GM18520 (cell line): ENCODE measurements around the gene NFIX.

Experiments
- ATAC-seq: cut with Tn5 transposase; IDR thresholded peaks from one replicate; pipeline ENCODE4 v1.9.1; 2021; ENCODE audit not compliant: unreplicated experiment

NFIX gene

DNA sequence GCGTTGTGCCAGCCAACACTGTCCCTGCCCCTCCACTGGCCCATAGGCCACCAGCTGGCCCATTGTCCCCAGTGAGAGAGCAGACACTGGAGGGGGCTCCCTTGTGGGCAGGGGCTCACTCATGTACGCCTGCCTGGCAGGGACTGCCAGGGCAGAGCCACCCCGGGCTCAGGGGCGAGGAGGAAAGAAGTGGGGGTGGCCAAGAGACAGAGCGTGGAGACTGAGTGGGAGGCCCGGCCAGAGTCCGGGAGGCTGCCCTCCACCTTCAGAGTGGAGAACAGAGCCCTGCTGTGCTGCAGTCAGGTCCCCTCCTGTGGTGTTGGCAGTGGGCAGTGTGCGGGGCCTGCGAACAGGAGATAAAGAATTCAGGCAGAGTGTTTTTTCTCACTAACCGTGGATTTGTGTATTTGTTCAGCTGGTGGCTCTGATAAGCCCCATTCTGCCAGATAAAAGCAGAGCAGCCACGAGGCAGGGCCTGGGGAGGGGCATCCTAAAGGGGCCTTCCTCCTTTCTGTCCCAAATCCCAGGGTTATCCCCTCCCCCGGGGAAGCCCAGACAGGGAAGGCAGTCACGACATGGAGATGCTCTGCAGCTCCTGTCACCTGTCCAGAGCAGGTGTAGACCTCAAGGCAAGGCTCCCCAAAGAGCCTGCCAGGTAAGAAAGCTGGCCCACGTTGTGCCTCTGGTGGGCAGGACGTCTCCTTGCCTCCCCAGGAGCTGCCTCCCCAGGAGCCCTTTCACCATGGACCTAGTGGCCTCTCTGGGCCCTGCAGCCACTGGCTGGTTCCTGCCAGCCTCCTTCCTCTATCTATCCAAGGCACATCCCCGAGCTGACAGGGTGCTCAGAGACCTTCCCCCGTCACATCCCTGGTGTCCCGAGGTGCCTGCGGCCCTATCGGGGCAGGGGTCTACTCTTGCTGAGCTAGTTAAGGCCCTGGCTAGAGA, 74.4 kb downstream of the NFIX start:
- no peak for ATAC-seq

DNA sequence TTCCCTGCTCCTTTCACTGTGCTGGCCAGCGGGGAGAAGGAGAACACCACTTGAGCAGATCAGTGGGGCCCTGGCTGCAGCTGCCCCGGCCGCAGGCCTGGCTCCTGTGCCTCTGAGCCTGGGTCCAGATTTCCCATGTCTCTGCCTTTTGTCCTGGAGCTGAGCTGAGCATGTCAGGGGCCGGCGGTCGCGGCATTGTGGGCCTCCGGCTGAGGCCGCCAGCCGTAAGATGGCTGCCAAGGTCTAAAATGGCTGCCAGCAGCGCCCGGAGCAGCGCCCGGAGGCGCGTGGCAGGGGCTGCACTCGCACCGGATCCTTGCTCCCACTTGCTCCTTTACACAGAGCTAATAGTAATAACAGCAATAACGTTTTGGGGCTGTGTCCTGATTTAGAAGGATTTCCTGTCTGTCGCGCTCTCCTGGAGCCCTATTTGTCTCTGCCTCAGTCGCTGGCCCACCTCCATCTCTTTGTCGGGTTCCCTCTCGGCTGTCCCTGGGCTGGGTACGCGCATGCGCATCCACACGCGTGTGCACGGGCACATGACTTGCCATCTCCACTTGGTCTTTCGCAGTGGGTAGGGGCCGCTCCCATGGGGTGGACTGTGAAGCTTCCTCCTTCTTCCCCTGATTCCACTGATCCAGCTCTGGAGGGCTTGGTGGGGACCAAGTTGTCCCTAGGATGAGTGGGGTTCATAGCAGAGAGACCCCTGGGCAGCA, 75.3 kb downstream of the NFIX start:
- ATAC-seq, result no peak

DNA sequence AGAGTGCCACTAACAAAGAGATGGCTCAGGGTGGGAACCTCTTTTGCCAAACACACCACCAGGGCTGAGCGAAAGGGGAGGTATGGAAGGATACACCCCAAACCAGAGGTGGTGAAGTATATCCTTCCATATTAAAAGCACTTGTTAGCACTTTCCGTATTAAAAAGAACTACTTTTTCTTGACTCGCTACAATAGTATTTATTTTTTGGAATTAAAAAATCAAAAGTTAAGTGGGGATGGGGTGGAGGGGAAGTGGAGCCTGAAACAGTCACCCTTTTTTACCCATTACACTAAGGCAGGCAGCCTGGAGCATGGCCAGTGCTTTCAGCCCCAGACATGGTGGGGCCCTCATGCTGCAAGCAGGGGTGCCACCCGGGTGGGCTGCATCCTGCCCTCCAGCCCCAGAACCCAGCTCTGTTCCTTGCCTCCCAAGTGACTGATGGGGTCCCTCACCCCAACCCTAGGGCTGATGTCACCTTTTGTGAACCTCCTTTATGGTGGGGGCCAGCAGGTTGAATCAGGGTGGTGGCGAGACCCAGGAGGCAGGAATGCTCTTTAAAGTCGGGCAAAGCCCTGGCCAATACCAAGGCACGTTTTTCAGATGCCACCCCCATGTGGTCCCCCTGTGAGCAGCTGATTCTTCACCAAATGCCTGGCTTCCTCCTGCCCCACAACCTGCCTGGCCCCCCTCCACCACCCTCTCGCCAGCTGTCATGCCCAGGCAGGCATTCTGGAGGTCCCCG, 76.3 kb downstream of the NFIX start:
- ATAC-seq, result no peak

DNA sequence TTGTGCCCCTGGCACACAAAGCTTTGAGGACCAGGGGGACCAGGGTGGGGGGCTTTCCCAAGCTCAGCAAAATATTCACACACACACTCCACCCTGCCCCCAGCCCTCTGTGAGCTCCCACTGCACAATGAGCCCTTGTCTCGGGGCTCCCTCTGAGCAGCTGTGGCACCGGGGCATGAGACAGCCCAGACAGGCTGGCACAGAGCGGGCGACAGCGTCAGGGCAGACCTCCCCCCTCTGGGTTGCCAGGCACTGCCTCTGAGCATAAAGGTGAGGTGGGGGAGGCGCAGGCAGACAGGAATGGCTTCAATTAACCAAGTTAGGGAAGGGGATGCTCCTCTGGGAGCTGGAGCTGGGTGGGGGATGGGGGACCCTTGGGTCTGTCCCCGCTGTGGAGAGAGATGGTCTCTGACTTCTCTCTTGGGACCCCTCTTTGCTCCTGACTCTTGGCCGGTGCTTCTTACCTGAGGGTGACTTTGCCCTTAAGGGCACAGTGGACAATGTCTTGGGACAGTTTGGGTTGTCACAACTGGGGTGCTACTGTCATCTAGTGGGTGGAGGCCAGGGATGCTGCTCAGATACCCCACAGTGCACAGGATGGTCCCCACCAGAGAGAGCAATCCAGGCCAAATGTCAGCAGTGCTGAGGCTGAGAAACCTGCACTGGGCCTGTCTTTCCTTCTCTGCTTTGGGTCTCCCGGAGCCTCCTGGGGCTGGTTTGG, 77.1 kb downstream of the NFIX start:
- no peak for ATAC-seq

DNA sequence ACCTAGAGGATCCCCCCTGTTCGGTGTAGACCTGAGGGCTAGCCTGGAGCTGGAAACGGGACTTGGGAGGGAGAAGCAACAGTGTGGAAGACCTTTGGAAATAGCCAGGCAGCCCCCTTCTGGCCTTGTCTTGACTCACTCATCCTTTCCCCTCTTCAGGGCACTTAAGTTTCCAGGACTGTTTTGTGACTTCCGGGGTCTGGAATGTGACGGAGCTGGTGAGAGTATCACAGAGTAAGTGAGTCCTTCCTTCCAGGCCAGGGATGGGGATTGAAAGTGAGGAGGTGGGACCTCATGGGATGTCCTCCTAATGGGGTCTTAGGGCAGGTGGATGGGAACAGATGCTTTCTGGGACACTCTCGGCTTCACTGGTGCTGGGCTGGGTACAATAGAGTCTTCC, 78.0 kb downstream of the NFIX start:
- no peak for ATAC-seq

DNA sequence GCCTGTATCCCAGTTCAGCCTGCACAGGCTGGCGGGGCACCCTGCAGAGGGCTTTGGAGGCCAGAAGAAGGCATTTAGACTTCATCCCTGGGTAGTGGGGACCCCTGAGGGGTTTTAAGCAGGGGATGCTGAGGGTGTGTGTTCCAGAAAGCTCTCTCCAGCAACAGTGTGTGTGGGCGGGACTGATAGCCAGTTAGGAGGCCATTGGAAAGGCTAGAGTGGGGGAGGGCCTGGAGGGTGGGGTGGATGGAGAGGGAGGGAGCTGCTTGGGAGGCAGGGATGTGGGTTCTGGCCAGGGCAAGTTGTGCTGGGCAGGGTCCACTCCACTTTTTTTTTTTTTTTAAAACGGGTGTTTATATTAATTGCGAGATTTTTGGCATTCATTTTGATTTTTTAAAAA, 79.1 kb downstream of the NFIX start:
- no peak for ATAC-seq

- ATAC-seq, result no peak
Measured at GRCh38 chr19:13076320-13076719, 81.0 kb downstream of the NFIX start.

DNA sequence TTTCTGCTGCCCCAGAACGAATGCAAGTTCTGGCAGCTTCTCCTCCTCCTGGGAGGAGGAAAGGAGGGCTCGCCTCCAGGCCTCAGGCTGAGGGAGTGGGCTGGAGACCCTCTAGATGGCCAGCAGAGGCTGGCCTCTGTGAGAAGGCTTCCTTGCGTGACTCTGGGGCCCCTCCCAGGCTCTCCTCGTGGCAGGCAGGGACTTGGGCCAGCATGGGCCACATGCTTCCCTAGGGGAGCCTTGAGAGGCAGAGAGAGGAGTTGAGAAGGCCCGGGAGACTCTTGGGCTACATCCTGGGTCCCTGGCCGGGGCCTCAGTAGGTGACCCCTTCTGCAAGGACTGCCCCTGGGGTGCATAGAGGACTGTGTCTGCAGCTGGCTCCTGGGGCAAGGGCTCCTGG, 81.5 kb downstream of the NFIX start:
- ATAC-seq, result no peak

DNA sequence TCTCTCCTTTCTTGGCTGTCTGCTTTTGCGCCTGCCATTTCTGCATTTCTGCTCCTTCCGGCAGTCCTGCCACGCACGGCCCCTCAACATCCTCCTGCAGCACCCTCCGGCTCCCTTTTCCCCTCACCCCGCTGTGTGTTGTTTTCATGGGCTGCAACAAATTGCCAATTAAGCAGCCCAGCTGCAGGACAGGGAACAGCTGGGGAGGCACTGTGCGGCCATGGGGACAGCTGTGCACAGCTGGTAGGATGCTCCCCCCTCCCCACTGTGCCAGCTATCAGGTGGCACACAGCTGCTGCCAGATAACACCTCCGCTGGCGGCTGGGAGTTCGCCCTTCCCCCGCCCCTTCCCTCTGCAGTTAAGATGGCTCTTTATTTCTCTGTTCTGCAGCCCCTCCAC, 82.0 kb downstream of the NFIX start:
- no peak for ATAC-seq

GRCh38 chr19:13078381-13078780, 83.1 kb downstream of the NFIX start:
- ATAC-seq, result no peak

- ATAC-seq, result no peak
Measured at GRCh38 chr19:13078897-13079541, 83.7 kb downstream of the NFIX start.

- ATAC-seq, result no peak
Measured at GRCh38 chr19:13079542-13079986, 84.3 kb downstream of the NFIX start.

DNA sequence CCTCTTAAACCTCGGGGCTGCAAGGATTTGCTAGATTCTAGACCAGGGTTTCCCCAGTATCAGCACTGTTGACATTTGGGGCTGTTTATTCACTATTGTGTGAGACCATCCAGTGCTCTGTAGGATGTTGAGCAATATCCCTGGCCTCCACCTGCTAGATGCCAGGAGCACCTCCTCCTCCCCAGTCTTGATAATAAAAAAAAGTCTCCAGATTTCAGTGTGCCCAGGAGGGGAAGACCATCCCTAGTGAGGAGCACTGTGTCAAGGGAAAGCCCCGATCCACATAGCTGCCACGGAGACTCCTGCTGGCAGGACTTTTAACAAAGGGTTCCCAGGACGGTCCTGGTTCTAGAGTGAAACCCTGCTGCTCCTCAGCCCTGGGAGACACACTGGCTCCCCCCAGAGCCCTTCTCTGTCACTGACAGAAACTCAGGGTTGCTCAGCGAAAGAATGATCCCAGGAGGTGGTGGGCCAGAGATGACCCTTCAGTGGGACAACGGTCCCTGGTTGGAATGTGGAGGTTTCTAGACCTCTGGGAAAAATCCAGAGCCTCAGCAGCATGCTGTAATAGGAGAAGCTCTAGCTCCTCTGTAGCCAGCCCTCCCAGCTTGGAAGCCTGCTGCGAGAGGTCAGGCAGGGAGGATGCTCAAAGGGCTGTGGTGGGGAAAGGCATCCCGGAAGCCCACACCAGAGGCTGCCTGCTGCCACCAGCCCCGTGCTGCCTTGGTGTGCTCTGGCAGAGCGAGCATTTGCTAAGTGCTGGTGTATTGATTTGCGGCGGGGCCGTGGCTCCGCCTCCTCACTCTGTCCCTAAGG, 87.1 kb downstream of the NFIX start:
- ATAC-seq, result no peak

- ATAC-seq, result no peak
Measured at GRCh38 chr19:13083008-13083404, 87.7 kb downstream of the NFIX start.

- ATAC-seq, result no peak
Measured at GRCh38 chr19:13083627-13084026, 88.4 kb downstream of the NFIX start.

- ATAC-seq, result no peak
Measured at GRCh38 chr19:13085666-13086065, 90.4 kb downstream of the NFIX start.

DNA sequence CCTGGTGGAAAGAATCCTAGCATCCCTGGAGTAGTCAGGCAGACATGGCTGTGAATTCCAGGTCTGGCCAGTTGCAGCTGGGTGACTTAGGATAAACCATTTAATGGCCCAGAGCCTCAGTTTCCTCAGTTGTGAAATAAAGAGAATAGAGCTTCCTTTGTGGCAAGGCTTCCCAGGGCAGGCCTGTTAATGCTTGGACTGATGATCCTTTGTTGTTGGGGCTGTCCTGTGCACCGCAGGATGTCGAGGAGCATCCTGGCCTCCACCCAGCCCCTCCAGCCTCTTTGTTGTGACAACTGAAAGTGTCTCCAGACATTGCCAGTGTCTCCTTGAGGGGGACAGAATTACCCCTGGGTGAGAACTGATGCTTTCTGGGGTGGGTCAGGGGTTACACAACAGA, 91.1 kb downstream of the NFIX start:
- no peak for ATAC-seq

DNA sequence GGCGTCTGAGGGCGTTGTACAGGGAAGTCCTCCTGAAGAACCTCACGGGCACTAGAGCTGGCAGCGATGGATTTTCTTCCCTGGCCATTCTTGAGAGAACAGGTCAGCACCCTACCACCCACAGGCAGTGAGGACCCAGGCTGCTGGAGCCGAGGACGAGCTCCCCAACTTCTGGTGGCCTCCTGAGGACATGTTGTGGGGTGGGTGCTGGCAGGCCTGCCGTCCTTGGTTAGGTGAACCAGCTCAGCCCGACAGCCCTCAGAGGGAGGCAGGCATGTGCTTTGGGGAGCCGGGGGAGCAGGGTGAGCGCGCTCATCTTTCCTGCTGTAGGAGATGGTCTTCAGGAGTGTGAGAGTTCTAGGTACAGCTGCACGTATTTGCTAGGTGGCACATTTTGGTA, 92.0 kb downstream of the NFIX start:
- no peak for ATAC-seq

DNA sequence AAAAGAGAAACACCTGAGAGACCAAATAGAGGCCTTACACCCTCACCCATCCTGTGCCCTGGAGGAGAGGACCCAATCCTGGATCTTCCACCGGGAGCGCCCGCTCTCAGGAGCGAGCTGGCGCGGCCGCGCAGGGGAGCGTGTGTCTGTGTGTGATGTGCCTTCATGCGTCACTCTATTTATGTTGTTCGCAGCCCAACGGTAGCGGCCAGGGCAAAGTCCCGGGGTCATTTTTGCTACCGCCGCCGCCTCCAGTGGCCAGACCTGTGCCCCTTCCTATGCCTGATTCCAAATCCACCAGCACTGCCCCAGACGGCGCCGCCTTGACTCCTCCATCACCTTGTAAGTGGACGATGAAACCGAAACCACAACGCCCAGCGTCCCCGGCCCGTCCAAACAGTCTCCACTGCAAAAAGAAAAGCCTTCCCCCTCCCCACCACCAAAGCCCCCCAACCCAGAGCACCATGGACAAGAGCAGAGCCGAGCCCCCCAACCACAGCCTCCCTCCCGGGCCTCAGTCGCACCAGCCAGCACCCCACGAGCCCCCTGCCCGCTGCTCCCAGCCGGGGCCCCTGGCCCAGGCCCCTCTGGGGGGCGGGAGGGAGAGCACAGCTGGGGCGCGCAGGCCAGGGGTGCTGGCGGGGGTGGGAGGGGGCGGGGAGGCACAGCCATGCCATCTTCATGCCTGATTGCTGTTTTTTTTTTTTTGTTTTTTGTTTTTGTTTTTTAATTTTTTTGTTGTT, 92.7 kb downstream of the NFIX start:
- no peak for ATAC-seq
